ENCODE data around the gene ERBB4. TPM values are rescaled to one million over a fixed set of nuclear protein-coding genes. Genes with fewer than 3 reads are reported as not detected.

The ERBB4 gene
- total RNA-seq, 4 donors from 2014 or later = 0.16 to 12.7 (median 0.27) TPM; not detected in 1

DNA sequence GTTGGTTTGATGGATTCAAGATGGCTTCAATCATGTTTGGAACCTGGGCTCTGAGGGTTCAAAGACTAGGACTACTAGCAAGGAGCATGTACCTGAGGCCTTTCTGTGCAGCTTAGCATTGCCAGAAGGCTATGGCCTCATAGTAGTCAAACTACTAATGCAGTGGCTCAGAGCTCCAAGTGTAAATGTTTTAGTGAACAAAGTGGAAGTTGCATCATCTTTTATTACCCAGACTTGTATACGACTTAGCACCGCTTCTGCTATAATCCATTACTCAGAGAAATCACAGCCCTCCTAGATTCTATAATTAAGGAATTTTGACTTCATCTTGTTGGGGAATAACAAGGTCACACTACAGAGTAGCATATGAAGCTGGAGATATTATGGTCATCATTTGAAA, 210.5 kb downstream of the ERBB4 start:
- Histone ChIP-seq H3K27me3 (no peaks in the 10 kb centered on the region), H3K27ac (no peak overlapping the region), H3K9me3 (no peaks in the 10 kb centered on the region), H3K36me3 (no peaks in the 10 kb centered on the region), H3K4me1 (peaks cover 0 to 14% (median 0%) of the 10 kb centered on the region in 4 donors), H3K4me3 (no peak overlapping the region)
- TF ChIP-seq EP300 (IDR thresholded peaks at IDR 0.05; ENCODE audit: low read depth) = no peak
- TF ChIP-seq POLR2AphosphoS5 (IDR thresholded peaks at IDR 0.05) = no peak
- no peak for TF ChIP-seq POLR2A (IDR thresholded peaks at IDR 0.05)
- no peak for TF ChIP-seq CTCF (IDR thresholded peaks at IDR 0.05)
- in situ Hi-C loops (cut with MboI; ENCODE audit: low pct_ligation_motif_present in 1 of 4, low pct_unique_long_range_greater_than_20kb in 1 of 4, low sequenced_read_pairs in 3 of 4) = no loop called here
- 8 to 51% methylated on average over 2 of the region's 2 CpGs for WGBS, 2 donors (ENCODE audit: low coverage in 1 of 2)
- no peak for DNase-seq
- intact Hi-C loops (cut with DNase I; ENCODE audit: low total_unique reads) = no loop called here

DNA sequence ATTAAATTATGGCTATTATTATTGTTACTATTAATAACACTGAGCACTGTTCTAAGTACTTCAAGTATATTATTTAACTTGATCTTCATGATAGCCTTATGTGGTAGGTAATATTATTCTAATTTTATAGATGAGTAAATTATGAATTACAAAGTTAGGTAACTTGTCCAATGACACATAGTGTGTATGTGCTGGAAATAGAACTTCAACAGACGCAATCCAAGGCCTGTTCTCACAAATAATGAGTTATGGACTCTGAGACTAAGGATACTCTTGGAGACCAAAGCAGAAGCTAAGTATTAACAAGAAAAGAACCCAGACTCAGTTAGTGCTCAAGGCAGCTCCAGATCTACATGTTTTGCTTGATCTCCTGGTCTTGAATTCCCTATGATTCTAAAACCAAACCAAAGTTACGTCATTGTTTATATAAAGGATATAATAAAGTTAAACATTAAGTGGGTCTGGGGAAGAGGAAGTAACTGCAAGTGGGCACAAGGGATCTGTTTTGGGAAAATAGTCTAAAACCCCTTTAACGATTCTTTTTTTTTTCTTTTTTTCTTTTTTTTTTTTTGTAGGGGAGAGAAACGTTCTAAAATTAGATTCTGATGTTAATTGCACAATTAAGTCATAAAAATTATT, 211.3 kb downstream of the ERBB4 start:
- TF ChIP-seq CTCF (IDR thresholded peaks at IDR 0.05) (no peak), POLR2AphosphoS5 (IDR thresholded peaks at IDR 0.05) (no peak), EP300 (IDR thresholded peaks at IDR 0.05; ENCODE audit: low read depth) (no peak), POLR2A (IDR thresholded peaks at IDR 0.05) (no peak)
- WGBS, 2 donors (ENCODE audit: low coverage in 1 of 2) = 30 to 31% methylated on average over 3 to 4 of the region's 4 CpGs
- Histone ChIP-seq H3K9me3 (no peaks in the 10 kb centered on the region), H3K27me3 (no peaks in the 10 kb centered on the region), H3K27ac (no peak overlapping the region), H3K4me3 (no peak overlapping the region), H3K4me1 (peaks cover 0 to 14% (median 0%) of the 10 kb centered on the region in 4 donors), H3K36me3 (no peaks in the 10 kb centered on the region)
- in situ Hi-C loops (cut with MboI; ENCODE audit: low pct_ligation_motif_present in 1 of 4, low pct_unique_long_range_greater_than_20kb in 1 of 4, low sequenced_read_pairs in 3 of 4) = no loop called here
- intact Hi-C loops (cut with DNase I; ENCODE audit: low total_unique reads) = no loop called here
- DNase-seq = no peak

GRCh38 chr2:212318636-212319035, 220.0 kb downstream of the ERBB4 start:
- Histone ChIP-seq H3K27ac (no peak overlapping the region), H3K9me3 (no peaks in the 10 kb centered on the region), H3K36me3 (no peaks in the 10 kb centered on the region), H3K27me3 (no peaks in the 10 kb centered on the region), H3K4me3 (no peak overlapping the region), H3K4me1 (no peaks in the 10 kb centered on the region)
- no peak for DNase-seq
- 82 to 100% methylated on average over 2 of the region's 2 CpGs for WGBS, 2 donors (ENCODE audit: low coverage in 1 of 2)
- TF ChIP-seq EP300 (IDR thresholded peaks at IDR 0.05; ENCODE audit: low read depth) (no peak), POLR2A (IDR thresholded peaks at IDR 0.05) (no peak), CTCF (IDR thresholded peaks at IDR 0.05) (no peak), POLR2AphosphoS5 (IDR thresholded peaks at IDR 0.05) (no peak)
- in situ Hi-C loops (cut with MboI; ENCODE audit: low pct_ligation_motif_present in 1 of 4, low pct_unique_long_range_greater_than_20kb in 1 of 4, low sequenced_read_pairs in 3 of 4) (no loop called here), intact Hi-C loops (cut with DNase I; ENCODE audit: low total_unique reads) (no loop called here)

DNA sequence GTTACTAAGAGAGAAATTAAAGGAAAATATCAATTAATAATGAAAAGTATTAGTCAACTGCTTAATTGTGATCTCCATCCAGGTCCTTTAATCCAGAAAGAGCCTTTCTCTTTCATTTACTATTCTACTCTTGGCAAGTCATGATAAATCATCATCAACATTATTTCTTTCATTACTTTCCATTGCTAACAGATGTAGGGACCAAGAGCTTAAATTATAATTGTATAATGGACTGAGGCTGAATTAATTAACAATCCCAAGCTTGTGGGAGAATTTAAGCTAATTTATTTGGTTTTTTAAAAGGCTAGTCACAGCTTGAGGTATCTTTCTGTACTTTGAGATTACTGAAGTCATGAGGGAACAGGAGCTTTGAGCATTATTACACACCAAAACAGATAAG, 223.9 kb downstream of the ERBB4 start:
- Histone ChIP-seq H3K4me3 (no peak overlapping the region), H3K4me1 (no peaks in the 10 kb centered on the region), H3K27me3 (no peaks in the 10 kb centered on the region), H3K36me3 (no peaks in the 10 kb centered on the region), H3K27ac (no peak overlapping the region), H3K9me3 (no peaks in the 10 kb centered on the region)
- no peak for TF ChIP-seq POLR2AphosphoS5 (IDR thresholded peaks at IDR 0.05)
- TF ChIP-seq POLR2A (IDR thresholded peaks at IDR 0.05) = no peak
- TF ChIP-seq EP300 (IDR thresholded peaks at IDR 0.05; ENCODE audit: low read depth) = no peak
- no peak for TF ChIP-seq CTCF (IDR thresholded peaks at IDR 0.05)
- intact Hi-C loops (cut with DNase I; ENCODE audit: low total_unique reads) = no loop called here
- in situ Hi-C loops (cut with MboI; ENCODE audit: low pct_ligation_motif_present in 1 of 4, low pct_unique_long_range_greater_than_20kb in 1 of 4, low sequenced_read_pairs in 3 of 4) = no loop called here
- DNase-seq = no peak

All from transverse colon (tissue), 4 donors.